Retinal pigment epithelial cell (primary cell): ENCODE measurements around the gene THBS4.

Experiments
- DNase-seq: peaks from one replicate; pipeline ENCODE4 v3.0.0-alpha.2; 2010; ENCODE audit warnings: low read depth
- H3K4me3 ChIP-seq: 2 replicates; pipeline ENCODE4 v1.5.1; 2011; ENCODE audit warnings: mild to moderate bottlenecking, low read length, control low read depth, moderate library complexity
- TF ChIP-seq, protein P1 (sequence below): conservative IDR thresholded peaks from 2 replicates; pipeline ENCODE4 v1.5.1; 2011; ENCODE audit warnings: low read depth, low read length, control low read depth, inconsistent platforms

The THBS4 gene

GRCh38 chr5:80125962-80126480 is 90.9 kb downstream of the THBS4 start:
- no peak overlapping the region for H3K4me3 ChIP-seq
- DNase-seq, result peak; percentile 46
- TF ChIP-seq, protein P1, sequence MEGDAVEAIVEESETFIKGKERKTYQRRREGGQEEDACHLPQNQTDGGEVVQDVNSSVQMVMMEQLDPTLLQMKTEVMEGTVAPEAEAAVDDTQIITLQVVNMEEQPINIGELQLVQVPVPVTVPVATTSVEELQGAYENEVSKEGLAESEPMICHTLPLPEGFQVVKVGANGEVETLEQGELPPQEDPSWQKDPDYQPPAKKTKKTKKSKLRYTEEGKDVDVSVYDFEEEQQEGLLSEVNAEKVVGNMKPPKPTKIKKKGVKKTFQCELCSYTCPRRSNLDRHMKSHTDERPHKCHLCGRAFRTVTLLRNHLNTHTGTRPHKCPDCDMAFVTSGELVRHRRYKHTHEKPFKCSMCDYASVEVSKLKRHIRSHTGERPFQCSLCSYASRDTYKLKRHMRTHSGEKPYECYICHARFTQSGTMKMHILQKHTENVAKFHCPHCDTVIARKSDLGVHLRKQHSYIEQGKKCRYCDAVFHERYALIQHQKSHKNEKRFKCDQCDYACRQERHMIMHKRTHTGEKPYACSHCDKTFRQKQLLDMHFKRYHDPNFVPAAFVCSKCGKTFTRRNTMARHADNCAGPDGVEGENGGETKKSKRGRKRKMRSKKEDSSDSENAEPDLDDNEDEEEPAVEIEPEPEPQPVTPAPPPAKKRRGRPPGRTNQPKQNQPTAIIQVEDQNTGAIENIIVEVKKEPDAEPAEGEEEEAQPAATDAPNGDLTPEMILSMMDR, result peak; percentile 6

GRCh38 chr5:80127116-80127552 is 92.0 kb downstream of the THBS4 start:
- no peak overlapping the region for H3K4me3 ChIP-seq
- TF ChIP-seq, protein P1, result no peak
- DNase-seq, result no peak

DNA sequence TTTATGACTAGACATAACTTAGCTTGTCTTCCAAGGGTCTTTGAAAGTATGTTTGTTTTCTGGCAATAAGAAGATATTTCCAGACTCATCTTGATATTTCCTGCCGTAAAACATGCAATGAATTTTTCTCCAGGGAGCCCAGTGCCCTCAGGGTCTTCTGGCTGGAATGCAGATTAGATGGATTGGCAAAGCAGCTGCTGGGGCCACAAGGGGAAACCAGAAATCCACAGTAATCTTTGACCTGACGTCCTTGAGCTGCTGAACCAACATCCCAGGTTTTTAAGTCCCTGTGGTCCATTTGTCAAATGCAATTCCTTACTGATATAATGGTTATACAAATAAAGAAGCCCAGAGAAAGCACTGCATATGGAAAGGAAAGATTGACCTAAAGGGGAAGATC is 93.0 kb downstream of the THBS4 start:
- H3K4me3 ChIP-seq, result no peak overlapping the region
- TF ChIP-seq, protein P1, result no peak
- no peak for DNase-seq

DNA sequence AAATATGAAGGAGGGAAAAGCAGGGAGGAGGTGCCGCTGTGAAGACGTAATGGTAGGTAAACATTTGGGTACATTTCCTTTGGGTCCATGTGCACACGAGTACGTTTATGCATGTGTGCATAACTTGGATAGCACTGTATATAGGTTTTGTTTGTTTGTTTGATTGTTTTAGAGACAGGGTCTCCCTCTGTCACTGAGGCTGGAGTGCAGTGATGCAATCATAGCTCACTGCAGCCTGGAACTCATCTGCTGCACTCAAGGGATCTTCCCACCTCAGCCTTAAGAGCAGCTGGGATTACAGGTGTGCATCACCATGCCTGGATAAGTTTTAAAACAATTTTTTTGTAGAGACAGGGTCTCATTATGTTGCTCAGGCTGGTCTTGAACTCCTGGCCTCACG is 94.0 kb downstream of the THBS4 start:
- H3K4me3 ChIP-seq, result no peak overlapping the region
- TF ChIP-seq, protein P1, result no peak
- no peak for DNase-seq
